Measurements from ENCODE around the gene MASTL. TPM values are rescaled to one million over a fixed set of nuclear protein-coding genes. Genes with fewer than 3 reads are reported as not detected.

The MASTL gene
- total RNA-seq, 1 experiment from 2014 or later: 12.3 TPM

DNA sequence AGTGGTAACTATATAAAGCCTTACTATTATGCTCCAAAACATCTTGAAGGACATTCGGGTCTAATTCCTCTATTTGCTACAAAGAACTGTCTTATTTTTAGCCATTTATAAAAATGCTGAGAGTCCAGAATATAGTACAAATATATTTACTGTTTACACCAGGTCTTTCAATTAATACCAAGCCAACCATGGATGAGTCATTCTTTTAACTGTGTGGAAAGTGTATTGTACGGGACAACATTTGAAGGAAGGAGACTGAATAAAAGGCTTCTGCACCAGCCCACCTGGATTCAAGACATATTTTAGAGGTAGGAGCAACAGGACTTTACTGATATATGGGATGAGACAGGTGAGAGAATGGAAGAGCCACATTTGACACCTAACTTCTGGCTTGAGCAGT, 35.4 kb downstream of the MASTL start:
- ATAC-seq (no peak), DNase-seq (ENCODE audit: low read depth, low spot score) (no peak)
- no peak overlapping the region for H3K27ac ChIP-seq (ENCODE audit: low read length)
- H3K9me3 ChIP-seq (ENCODE audit: control insufficient read depth, insufficient read depth, low read depth, low read length): no peaks in the 10 kb centered on the region
- no peaks in the 10 kb centered on the region for H3K4me1 ChIP-seq (ENCODE audit: control insufficient read depth, insufficient read depth, low read length)
- ChIA-PET CTCF (no interaction called here), POLR2A (no interaction called here)
- intact Hi-C loops (cut with micrococcal nuclease; ENCODE audit: unreplicated experiment) (no loop called here), in situ Hi-C loops (cut with HindIII; ENCODE audit: low pct_unique_long_range_greater_than_20kb, low sequenced_read_pairs) (no loop called here)
- H3K4me3 ChIP-seq (ENCODE audit: low read depth in 2 of 2, low read length in 2 of 2): no peak overlapping the region
- H3K36me3 ChIP-seq (ENCODE audit: control insufficient read depth, insufficient read depth, low read length): no peaks in the 10 kb centered on the region
- H3K27me3 ChIP-seq (ENCODE audit: control insufficient read depth, insufficient read depth, low read length): no peaks in the 10 kb centered on the region
- TF ChIP-seq POLR2AphosphoS5 (IDR thresholded peaks at IDR 0.05; ENCODE audit: low read depth, low read length): no peak
- TF ChIP-seq TCF7L2 (IDR thresholded peaks at IDR 0.05; ENCODE audit: low read depth, low read length): no peak
- TF ChIP-seq, protein P1, sequence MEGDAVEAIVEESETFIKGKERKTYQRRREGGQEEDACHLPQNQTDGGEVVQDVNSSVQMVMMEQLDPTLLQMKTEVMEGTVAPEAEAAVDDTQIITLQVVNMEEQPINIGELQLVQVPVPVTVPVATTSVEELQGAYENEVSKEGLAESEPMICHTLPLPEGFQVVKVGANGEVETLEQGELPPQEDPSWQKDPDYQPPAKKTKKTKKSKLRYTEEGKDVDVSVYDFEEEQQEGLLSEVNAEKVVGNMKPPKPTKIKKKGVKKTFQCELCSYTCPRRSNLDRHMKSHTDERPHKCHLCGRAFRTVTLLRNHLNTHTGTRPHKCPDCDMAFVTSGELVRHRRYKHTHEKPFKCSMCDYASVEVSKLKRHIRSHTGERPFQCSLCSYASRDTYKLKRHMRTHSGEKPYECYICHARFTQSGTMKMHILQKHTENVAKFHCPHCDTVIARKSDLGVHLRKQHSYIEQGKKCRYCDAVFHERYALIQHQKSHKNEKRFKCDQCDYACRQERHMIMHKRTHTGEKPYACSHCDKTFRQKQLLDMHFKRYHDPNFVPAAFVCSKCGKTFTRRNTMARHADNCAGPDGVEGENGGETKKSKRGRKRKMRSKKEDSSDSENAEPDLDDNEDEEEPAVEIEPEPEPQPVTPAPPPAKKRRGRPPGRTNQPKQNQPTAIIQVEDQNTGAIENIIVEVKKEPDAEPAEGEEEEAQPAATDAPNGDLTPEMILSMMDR (IDR thresholded peaks at IDR 0.05): no peak
- TF ChIP-seq, protein P2, sequence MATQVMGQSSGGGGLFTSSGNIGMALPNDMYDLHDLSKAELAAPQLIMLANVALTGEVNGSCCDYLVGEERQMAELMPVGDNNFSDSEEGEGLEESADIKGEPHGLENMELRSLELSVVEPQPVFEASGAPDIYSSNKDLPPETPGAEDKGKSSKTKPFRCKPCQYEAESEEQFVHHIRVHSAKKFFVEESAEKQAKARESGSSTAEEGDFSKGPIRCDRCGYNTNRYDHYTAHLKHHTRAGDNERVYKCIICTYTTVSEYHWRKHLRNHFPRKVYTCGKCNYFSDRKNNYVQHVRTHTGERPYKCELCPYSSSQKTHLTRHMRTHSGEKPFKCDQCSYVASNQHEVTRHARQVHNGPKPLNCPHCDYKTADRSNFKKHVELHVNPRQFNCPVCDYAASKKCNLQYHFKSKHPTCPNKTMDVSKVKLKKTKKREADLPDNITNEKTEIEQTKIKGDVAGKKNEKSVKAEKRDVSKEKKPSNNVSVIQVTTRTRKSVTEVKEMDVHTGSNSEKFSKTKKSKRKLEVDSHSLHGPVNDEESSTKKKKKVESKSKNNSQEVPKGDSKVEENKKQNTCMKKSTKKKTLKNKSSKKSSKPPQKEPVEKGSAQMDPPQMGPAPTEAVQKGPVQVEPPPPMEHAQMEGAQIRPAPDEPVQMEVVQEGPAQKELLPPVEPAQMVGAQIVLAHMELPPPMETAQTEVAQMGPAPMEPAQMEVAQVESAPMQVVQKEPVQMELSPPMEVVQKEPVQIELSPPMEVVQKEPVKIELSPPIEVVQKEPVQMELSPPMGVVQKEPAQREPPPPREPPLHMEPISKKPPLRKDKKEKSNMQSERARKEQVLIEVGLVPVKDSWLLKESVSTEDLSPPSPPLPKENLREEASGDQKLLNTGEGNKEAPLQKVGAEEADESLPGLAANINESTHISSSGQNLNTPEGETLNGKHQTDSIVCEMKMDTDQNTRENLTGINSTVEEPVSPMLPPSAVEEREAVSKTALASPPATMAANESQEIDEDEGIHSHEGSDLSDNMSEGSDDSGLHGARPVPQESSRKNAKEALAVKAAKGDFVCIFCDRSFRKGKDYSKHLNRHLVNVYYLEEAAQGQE (IDR thresholded peaks at IDR 0.05; ENCODE audit: insufficient read depth in 1 of 2, low read depth in 2 of 2, low read length in 1 of 2): no peak
- TF ChIP-seq SIN3A (IDR thresholded peaks at IDR 0.05; ENCODE audit: borderline replicate concordance, insufficient read depth, low read depth, low read length): no peak
- no TSS peak for BruUV-seq (replicated peaks)

GRCh38 chr10:27192284-27192683, 37.1 kb downstream of the MASTL start:
- peak; percentile 72 for DNase-seq (ENCODE audit: low read depth, low spot score)
- BruUV-seq (replicated peaks): no TSS peak
- H3K4me3 ChIP-seq (ENCODE audit: low read depth in 2 of 2, low read length in 2 of 2): no peak overlapping the region
- H3K9me3 ChIP-seq (ENCODE audit: control insufficient read depth, insufficient read depth, low read depth, low read length): no peaks in the 10 kb centered on the region
- in situ Hi-C loops (cut with HindIII; ENCODE audit: low pct_unique_long_range_greater_than_20kb, low sequenced_read_pairs): no loop called here
- ChIA-PET CTCF (interaction anchor here (1.0 kb wide), 1 partner anchor 31 kb away, joined by 5 read pairs; no protein-coding TSS in a partner anchor), POLR2A (interaction anchor here (0.7 kb wide), 1 partner anchor 305 kb away, joined by 7 read pairs; no protein-coding TSS in a partner anchor)
- no peak for TF ChIP-seq POLR2AphosphoS5 (IDR thresholded peaks at IDR 0.05; ENCODE audit: low read depth, low read length)
- TF ChIP-seq TCF7L2 (IDR thresholded peaks at IDR 0.05; ENCODE audit: low read depth, low read length): no peak
- no peak for TF ChIP-seq SIN3A (IDR thresholded peaks at IDR 0.05; ENCODE audit: borderline replicate concordance, insufficient read depth, low read depth, low read length)
- TF ChIP-seq, protein P1 (IDR thresholded peaks at IDR 0.05): no peak
- TF ChIP-seq, protein P2 (IDR thresholded peaks at IDR 0.05; ENCODE audit: insufficient read depth in 1 of 2, low read depth in 2 of 2, low read length in 1 of 2): no peak
- no peaks in the 10 kb centered on the region for H3K4me1 ChIP-seq (ENCODE audit: control insufficient read depth, insufficient read depth, low read length)
- H3K36me3 ChIP-seq (ENCODE audit: control insufficient read depth, insufficient read depth, low read length): no peaks in the 10 kb centered on the region; the same call in 1 of the 2 replicates
- peak; percentile 89 for ATAC-seq
- no peaks in the 10 kb centered on the region for H3K27me3 ChIP-seq (ENCODE audit: control insufficient read depth, insufficient read depth, low read length)
- intact Hi-C loops (cut with micrococcal nuclease; ENCODE audit: unreplicated experiment): no loop called here
- no peak overlapping the region for H3K27ac ChIP-seq (ENCODE audit: low read length)
